ENCODE measurements around the gene SAMD14.

The SAMD14 gene

DNA sequence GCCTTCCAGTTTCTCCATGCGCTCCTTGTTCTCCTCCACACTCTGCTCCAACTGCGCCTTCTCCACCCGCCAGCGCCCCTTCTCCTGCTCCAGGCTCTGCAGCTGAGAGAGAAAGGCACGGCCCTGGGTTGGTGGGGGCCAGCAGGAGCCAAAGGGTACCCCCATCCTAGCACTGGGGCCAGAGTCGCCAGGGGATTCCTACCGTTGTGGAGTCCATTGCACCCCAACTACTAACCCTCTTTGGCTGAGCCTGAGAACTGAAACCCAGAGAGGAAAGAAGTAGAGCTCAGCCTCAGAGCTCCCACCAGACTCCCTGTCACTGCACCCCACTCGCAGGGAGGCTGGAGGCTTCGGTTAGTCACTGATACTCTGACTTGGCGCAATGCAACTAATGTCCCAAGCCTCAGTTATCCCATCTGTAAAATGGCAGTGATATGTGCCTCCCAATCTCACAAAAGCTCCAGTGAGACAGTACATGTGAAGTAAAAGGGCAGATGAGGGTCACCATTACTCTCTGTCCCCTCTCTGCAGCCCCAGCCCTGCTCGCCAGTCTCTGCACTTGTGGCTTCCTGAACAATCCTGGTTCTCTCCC, 6.2 kb upstream of the SAMD14 start:
- no peak for DNase-seq (ENCODE audit: low spot score)
- Mint-ChIP-seq H3K4me1 (ENCODE audit: low read depth) (peaks cover 36% of the 10 kb centered on the region), H3K27me3 (ENCODE audit: low read depth) (no peaks in the 10 kb centered on the region), H3K9me3 (no peaks in the 10 kb centered on the region), H3K27ac (peak overlapping the region; percentile 45), H3K4me3 (no peak overlapping the region), H3K36me3 (ENCODE audit: low read depth) (peaks cover 75% of the 10 kb centered on the region)

DNA sequence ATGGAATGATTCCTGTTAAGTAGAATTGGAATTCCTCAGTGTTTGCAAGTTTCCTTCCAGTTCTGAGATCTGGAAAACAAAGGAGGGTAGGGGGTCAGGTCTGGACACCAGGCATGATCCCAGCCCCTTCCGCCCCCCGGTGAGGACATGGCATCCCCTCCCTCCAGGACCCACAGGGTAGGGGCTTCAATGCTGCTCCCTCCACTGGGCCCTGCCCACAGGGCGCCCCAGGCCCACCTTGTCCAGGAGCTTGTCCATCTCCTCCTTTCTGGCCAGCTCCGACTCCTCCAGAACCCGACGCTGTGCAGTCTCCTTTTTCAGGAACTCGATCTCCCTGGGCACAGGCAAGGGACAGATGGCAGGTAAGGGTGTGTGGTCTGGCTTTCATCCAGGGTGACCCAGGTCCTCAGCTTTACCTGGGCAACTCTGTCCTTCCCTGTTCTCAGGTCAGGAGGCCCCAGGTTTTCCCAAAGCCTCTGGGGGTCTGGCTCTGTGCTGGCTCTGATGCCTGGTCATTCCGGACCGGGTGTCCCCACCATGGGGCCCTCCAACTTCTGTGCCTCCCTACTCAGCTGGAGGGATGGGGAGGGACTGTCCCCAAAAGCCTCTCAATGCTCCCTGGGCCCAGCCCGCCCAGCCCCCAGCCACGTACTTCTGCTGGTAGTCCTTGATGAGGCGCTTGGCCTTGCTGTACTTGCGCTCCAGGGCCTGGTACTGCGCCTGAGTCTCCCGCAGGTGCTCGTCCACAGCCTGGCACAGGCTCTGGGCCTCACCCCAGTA, 5.5 kb upstream of the SAMD14 start:
- no peak overlapping the region for H3K27ac Mint-ChIP-seq
- no peaks in the 10 kb centered on the region for H3K9me3 Mint-ChIP-seq
- peaks cover 5% of the 10 kb centered on the region for H3K27me3 Mint-ChIP-seq (ENCODE audit: low read depth)
- no peak overlapping the region for H3K4me3 Mint-ChIP-seq
- DNase-seq (ENCODE audit: low spot score) = no peak
- H3K36me3 Mint-ChIP-seq (ENCODE audit: low read depth) = peaks cover 74% of the 10 kb centered on the region
- H3K4me1 Mint-ChIP-seq (ENCODE audit: low read depth) = peaks cover 35% of the 10 kb centered on the region

DNA sequence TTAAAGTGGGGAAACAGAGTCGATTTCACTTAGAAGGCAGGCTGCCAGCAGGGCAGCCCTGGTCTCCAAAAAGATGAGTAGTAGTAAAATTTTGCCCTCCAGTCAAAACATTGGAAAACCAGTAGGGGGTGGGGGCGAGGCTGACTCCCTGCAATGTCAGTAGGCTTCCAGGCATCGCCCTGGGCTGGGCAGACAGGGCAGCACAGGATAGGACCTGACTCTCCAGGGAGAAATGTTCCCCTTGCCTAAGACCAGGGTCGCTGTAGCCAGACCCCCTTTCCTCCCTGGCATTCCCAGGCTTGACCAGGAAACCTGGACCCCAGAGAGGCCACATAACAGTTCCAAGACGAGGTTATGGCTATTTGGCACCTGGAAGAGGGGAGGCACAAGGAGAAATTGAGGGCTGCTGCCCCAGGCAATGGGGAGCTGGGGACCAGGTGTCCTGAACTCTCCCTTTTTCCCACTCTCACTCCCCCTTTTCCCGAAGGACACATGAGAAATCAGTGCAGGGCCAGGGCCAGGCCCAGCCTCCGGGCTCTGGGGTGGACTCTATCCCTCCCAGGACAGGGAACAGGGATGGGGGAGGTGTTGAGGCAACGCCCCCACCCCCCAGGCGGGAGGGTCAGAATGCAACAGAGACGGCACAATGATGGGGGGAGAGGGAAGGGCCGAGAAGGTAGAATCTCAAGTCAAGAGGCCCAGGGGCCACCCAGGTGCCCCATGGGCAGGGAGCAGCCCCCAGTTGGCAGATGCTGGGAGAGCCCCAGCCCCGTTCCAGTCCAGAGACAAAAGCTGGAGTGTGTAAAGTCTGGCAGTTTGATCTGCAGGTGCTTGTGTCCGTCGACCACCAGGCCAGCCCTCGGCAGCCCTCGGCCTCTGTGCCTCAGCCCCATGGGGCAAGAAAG, 4.5 kb upstream of the SAMD14 start:
- H3K9me3 Mint-ChIP-seq = no peaks in the 10 kb centered on the region
- H3K27me3 Mint-ChIP-seq (ENCODE audit: low read depth) = peaks cover 7% of the 10 kb centered on the region
- no peak for DNase-seq (ENCODE audit: low spot score)
- H3K27ac Mint-ChIP-seq = no peak overlapping the region
- peaks cover 64% of the 10 kb centered on the region for H3K36me3 Mint-ChIP-seq (ENCODE audit: low read depth)
- no peak overlapping the region for H3K4me3 Mint-ChIP-seq
- peaks cover 26% of the 10 kb centered on the region for H3K4me1 Mint-ChIP-seq (ENCODE audit: low read depth)

DNA sequence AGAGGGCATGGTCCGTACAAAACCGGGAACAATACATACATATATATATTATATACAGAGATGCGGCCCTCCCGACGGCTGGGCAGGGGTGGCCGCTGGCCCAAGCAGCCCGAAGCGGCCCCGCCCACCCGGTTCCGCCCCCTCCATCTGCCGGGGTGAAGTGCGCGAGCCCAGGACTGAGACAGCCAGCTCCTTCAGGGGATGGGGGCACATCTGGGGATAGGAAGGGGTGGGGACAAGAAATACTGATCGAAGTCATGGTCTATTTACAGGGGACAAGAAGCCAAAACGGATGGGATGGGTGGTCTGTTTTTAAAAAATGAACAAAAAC, 3.8 kb upstream of the SAMD14 start:
- Mint-ChIP-seq H3K9me3 (no peaks in the 10 kb centered on the region), H3K4me1 (ENCODE audit: low read depth) (peaks cover 27% of the 10 kb centered on the region), H3K36me3 (ENCODE audit: low read depth) (peaks cover 57% of the 10 kb centered on the region), H3K27me3 (ENCODE audit: low read depth) (peaks cover 11% of the 10 kb centered on the region), H3K27ac (no peak overlapping the region), H3K4me3 (no peak overlapping the region)
- no peak for DNase-seq (ENCODE audit: low spot score)

DNA sequence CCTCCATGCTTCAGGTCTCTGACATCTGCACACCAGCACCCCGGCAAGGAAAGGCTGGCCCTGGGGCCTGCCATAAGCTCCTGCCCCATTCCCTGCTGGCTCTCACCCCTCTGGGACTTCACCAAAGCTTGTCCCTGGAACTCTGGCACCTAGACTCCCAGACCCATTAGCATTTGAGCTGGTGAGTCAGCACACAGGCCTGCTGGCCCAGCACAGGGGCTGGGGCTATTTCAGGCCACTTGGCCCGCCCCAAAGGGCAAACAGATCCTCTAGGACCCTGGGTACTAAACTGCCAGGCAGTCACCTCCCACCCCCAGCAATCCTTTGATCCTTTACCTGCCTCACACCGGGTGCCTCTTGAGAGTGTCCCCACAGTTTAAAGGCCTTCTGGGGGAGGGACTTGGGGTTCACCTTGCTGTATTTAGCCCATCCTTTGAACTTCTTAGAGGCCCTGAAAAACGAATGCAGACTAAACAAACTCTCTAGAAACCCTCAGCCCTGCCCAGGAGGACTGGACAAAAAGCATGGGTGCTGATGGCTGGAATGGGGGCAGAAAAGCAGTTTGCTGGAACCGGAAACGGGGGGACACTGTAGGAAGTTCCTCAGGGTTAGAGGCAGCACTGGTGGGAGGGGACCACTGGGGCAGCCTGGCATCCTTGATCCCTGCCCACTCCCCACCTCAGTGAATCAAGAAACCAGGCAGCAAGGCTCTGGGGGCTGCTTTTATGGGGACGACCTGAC, 3.2 kb upstream of the SAMD14 start:
- H3K36me3 Mint-ChIP-seq (ENCODE audit: low read depth) = peaks cover 51% of the 10 kb centered on the region
- peaks cover 16% of the 10 kb centered on the region for H3K27me3 Mint-ChIP-seq (ENCODE audit: low read depth)
- no peak overlapping the region for H3K4me3 Mint-ChIP-seq
- H3K27ac Mint-ChIP-seq = peak overlapping the region; percentile 41
- H3K4me1 Mint-ChIP-seq (ENCODE audit: low read depth) = peaks cover 30% of the 10 kb centered on the region
- DNase-seq (ENCODE audit: low spot score) = no peak
- no peaks in the 10 kb centered on the region for H3K9me3 Mint-ChIP-seq

DNA sequence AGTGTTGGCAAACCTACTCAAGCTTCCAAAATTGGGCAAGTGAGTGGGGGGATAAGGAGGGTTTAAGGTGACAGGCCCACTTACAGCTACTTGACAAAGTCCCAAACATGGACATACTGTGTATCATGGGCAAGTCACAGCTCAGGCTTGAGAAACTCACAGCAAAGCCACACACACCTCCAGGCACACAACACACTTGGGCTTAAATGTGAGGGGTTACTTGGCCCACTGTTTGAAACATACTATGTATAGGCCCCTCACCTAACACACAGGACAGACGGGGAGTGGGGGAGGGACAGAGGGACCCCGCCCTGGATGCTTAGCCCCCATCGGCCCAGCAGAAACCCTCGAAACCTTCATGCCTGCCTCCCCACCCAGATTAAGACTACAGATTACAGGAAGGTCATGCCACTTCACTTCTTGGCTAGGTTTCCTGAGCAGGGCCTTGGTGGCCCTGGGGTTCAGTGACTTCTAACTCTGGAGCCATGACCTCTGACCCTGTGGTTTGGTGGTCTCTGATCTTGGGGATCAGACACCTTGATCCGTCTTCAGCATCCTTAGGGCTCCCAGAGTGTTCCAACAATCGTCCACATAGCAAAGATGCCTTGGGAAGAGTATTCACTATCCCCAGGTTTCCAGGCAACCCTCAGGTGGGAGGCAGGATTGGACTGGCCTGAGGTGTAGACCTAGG, 2.3 kb upstream of the SAMD14 start:
- no peak overlapping the region for H3K4me3 Mint-ChIP-seq
- H3K9me3 Mint-ChIP-seq = no peaks in the 10 kb centered on the region
- H3K27me3 Mint-ChIP-seq (ENCODE audit: low read depth) = peaks cover 25% of the 10 kb centered on the region
- peaks cover 32% of the 10 kb centered on the region for H3K4me1 Mint-ChIP-seq (ENCODE audit: low read depth)
- no peak for DNase-seq (ENCODE audit: low spot score)
- peak overlapping the region; percentile 62 for H3K27ac Mint-ChIP-seq
- H3K36me3 Mint-ChIP-seq (ENCODE audit: low read depth) = peaks cover 42% of the 10 kb centered on the region

DNA sequence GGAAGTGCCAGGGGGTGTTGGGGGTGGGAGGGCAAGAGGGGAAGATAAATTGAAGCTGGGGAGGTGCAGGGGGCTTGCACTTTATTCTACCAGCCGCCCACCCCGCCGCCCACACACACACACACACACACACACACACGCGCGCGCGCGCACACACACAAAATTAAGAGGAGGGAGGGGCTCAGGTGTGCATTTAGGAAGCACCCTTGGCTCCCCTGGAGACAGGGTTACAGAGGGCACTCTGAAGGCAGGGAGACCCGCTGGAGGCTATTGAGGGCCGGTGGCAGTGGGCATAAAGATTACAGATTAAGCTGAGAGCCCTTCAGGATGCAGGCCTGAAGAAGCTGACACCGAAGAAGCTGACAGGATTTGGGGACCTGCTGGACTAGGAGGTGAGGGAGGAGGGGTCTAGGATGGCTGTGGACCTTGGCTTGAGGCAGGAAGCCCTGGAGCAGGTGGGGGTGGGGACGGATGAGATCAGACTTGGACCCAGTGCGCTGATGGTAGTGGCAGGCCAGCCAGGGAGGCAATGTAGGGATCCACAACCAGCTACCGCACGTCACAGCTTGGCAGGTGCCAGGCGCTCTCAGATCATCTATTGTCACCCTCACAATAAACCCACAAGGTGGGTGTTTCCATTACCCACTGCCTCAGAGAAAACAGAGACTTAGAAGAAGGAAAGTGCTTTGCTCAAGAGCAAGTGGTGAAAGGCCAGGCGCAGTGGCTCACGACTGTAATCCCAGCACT, 772 bp upstream of the SAMD14 start:
- H3K4me1 Mint-ChIP-seq (ENCODE audit: low read depth) = peaks cover 32% of the 10 kb centered on the region
- no peak for DNase-seq (ENCODE audit: low spot score)
- peak overlapping the region; percentile 48 for H3K4me3 Mint-ChIP-seq
- peak overlapping the region; percentile 31 for H3K27ac Mint-ChIP-seq
- no peaks in the 10 kb centered on the region for H3K9me3 Mint-ChIP-seq
- peaks cover 32% of the 10 kb centered on the region for H3K27me3 Mint-ChIP-seq (ENCODE audit: low read depth)
- peaks cover 28% of the 10 kb centered on the region for H3K36me3 Mint-ChIP-seq (ENCODE audit: low read depth)

DNA sequence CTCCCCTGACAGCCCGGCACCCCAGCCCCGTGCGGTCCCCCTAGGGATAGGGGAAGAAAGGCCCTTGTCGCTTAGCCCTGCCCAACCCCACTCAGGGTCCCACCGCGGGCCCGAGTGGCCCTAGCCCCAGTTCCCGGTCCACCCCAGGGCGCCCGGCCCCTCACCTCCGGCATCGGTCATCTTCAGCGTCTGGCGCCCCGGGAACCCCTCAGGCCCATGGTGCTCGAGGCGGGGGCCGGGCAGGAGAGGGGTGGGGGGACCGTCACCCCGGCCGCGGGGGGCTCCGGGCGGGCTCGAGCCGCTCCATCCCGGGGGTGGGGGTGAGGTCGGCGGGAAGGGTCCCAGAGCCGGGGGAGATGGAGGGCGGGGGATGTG, 620 bp downstream of the SAMD14 start:
- Mint-ChIP-seq H3K27ac (no peak overlapping the region), H3K4me1 (ENCODE audit: low read depth) (peaks cover 32% of the 10 kb centered on the region), H3K4me3 (peak overlapping the region; percentile 71)

DNA sequence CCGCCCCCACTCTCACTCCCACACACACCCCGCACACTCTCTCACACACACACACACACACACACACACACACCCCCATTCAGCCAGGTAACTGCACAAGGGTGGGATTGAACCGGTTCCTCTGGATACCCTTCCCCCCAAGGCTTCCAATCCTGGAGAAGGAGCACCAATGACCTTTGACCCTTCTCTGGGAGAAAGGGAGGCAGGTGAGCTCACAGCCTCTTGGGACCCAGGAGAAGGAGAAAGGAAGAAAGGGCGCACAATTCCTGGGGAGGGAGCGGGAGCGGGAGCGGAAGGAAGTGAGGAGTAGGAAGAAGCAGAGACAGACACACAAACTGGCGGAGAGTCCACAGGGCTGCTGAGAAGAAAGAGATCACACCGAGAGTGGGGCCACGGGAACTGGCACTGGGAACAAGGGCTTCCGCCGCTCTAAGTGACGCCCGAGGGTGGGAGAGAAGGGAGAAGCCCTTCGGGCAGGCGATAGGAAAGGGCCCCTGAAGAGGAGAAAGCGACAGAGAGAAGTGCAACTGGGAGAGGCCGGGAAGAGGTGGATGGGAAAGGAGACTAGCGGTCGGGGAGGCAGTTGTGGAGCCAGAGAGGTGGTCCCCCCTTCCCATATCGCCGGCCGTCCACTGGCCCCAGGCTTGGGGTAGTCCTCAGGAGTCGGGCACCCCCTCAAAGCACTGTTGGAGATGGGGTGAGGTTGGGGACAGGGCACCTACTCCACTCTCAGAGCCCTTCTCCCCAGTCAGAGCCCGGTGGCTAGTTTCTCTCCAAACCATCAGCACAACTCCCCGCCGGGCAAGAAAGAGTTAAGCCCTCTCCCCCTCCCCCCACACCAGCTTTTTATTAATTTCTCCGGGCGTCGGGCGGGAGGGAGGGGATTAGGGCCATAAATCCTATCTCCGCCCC, 1.3 kb downstream of the SAMD14 start:
- Mint-ChIP-seq H3K4me1 (ENCODE audit: low read depth) (peaks cover 32% of the 10 kb centered on the region), H3K27ac (peak overlapping the region; percentile 51), H3K27me3 (ENCODE audit: low read depth) (peaks cover 39% of the 10 kb centered on the region), H3K9me3 (no peaks in the 10 kb centered on the region), H3K4me3 (peak overlapping the region; percentile 41), H3K36me3 (ENCODE audit: low read depth) (peaks cover 22% of the 10 kb centered on the region)
- DNase-seq (ENCODE audit: low spot score) = no peak

More for the DNA sequence above, 620 bp downstream of the SAMD14 start:
- peaks cover 25% of the 10 kb centered on the region for H3K36me3 Mint-ChIP-seq (ENCODE audit: low read depth)
- H3K9me3 Mint-ChIP-seq = no peaks in the 10 kb centered on the region
- H3K27me3 Mint-ChIP-seq (ENCODE audit: low read depth) = peaks cover 39% of the 10 kb centered on the region
- no peak for DNase-seq (ENCODE audit: low spot score)

DNA sequence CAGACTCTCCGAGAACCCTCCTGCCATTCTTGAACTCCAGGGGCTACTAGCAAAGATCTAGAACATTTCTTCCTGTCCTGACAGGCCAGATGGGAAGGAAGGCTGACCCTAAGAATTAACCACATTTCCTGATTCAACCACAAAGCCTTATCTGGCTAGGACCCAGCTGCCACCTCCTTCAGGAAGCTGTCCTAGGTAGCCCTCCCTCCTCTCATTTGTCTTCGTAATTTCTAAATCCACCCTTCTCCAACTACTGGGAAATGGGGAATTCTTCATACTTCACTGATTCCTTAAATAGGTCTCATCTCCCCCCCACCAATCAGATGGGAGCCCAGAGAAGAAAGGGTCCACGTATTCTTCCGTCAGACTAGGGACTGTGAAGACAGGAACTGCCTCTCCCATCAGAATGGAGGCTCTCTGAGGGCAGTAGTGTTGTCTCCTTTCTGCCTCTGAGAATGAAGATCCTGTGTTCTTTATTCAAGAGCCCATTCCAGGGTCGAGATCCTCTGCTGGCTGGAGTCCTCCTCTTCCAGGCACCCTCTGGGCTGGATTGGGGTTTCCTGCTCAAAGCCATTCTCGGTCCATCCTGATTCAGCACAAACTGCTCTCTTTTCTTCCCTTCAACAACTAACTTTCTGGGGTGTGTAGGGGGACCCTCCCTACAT, 2.1 kb downstream of the SAMD14 start:
- H3K9me3 Mint-ChIP-seq = no peaks in the 10 kb centered on the region
- H3K36me3 Mint-ChIP-seq (ENCODE audit: low read depth) = peaks cover 18% of the 10 kb centered on the region
- H3K4me3 Mint-ChIP-seq = no peak overlapping the region
- H3K27me3 Mint-ChIP-seq (ENCODE audit: low read depth) = peaks cover 42% of the 10 kb centered on the region
- DNase-seq (ENCODE audit: low spot score) = no peak
- no peak overlapping the region for H3K27ac Mint-ChIP-seq
- H3K4me1 Mint-ChIP-seq (ENCODE audit: low read depth) = peaks cover 32% of the 10 kb centered on the region

DNA sequence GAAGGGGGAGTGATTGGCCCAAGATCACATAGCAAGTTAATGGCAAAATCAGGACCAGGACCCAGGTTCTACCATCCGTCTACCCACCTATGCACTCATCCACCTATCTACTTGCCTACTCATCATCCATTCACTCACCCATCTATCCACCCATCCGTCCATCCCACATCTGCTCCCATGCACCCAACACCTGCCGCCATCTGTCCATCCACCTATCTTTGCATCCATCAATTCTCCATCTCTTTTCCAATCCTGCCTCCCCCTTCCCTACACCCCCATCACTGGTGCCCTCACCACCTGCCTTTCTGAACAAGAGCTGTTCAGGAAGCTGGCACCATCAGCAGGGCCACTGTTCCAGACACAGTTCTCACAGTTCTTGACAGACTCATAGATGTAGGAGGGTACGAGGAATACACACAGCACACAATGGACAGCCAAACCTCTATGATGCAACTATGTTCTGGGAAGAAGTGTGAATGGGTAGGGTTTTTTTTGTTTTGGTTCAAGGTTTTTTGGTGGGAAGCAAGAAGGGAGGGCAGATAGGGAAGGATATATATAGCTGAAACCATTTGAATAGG, 4.5 kb downstream of the SAMD14 start:
- DNase-seq (ENCODE audit: low spot score) = no peak
- Mint-ChIP-seq H3K27ac (no peak overlapping the region), H3K4me3 (no peak overlapping the region), H3K27me3 (ENCODE audit: low read depth) (peaks cover 57% of the 10 kb centered on the region), H3K9me3 (no peaks in the 10 kb centered on the region), H3K4me1 (ENCODE audit: low read depth) (peaks cover 14% of the 10 kb centered on the region), H3K36me3 (ENCODE audit: low read depth) (no peaks in the 10 kb centered on the region)
